K562 (cell line): ENCODE measurements around the gene ALDH16A1. TPM values are rescaled to one million over a fixed set of nuclear protein-coding genes. Genes with fewer than 3 reads are reported as not detected.

ENCODE experiments used
- BRCA1 ChIP-seq, 2 experiments: fragments of 450-650 bp in 1 of 2; sonication (generic) in 1 of 2; formaldehyde crosslinking in 1 of 2; IDR thresholded peaks; 2 replicates each; pipeline versions ENCODE4 v1.5.0 to v1.6.1; 2017 to 2020; ENCODE audit warnings: mild to moderate bottlenecking in 1 of 2, missing genetic modification reagents in 1 of 2
- ELF4 ChIP-seq: fragments of 450-650 bp; formaldehyde crosslinking; IDR thresholded peaks from 2 replicates; pipeline ENCODE4 v1.4.0; 2022; ENCODE audit warnings: missing genetic modification characterization
- ILF3 ChIP-seq: fragments of 450-650 bp; IDR thresholded peaks from 2 replicates; pipeline ENCODE4 v1.6.1; 2018; ENCODE audit warnings: antibody characterized with exemption, mild to moderate bottlenecking, moderate library complexity, borderline replicate concordance
- MCM5 ChIP-seq: fragments of 450-650 bp; IDR thresholded peaks from 2 replicates; pipeline ENCODE4 v1.6.1; 2016; ENCODE audit warnings: low read depth
- NR2F6 ChIP-seq: fragments of 450-650 bp; formaldehyde crosslinking; IDR thresholded peaks from 2 replicates; pipeline ENCODE4 v1.4.0; 2020; ENCODE audit warnings: mild to moderate bottlenecking
- SRSF9 ChIP-seq: fragments of 200-400 bp; formaldehyde crosslinking; IDR thresholded peaks from 2 replicates; pipeline ENCODE4 v1.6.1; 2017; ENCODE audit warnings: low read depth, low read length, borderline replicate concordance
- TGIF2 ChIP-seq: sonication (generic); formaldehyde crosslinking; IDR thresholded peaks from 2 replicates; pipeline ENCODE4 v1.8.1; 2022; ENCODE audit warnings: mild to moderate bottlenecking, missing genetic modification reagents, moderate library complexity
- XRCC5 ChIP-seq: fragments of 200-400 bp; formaldehyde crosslinking; IDR thresholded peaks from 2 replicates; pipeline ENCODE4 v1.6.1; 2017; ENCODE audit warnings: low read depth, mild to moderate bottlenecking, low read length
- YY1 ChIP-seq, 3 experiments: IDR thresholded peaks; 2 replicates each; pipeline ENCODE4 v1.6.1; 2011; ENCODE audit warnings: low read length in 2 of 3, mild to moderate bottlenecking in 2 of 3, moderate library complexity in 2 of 3, borderline replicate concordance in 1 of 3, control low read depth in 1 of 3, low read depth in 1 of 3; ENCODE audit not compliant: insufficient read depth in 3 of 3, insufficient replicate concordance in 2 of 3, control insufficient read depth in 1 of 3, insufficient read length in 1 of 3; ENCODE audit errors: extremely low read depth in 1 of 3
- ZNF217 ChIP-seq: sonication (generic); formaldehyde crosslinking; IDR thresholded peaks from 2 replicates; pipeline ENCODE4 v1.8.0; 2022; ENCODE audit warnings: mild to moderate bottlenecking, missing genetic modification reagents
- ZNF282 ChIP-seq: sonication (generic); formaldehyde crosslinking; IDR thresholded peaks from 2 replicates; pipeline ENCODE4 v1.8.1; 2023; ENCODE audit warnings: missing genetic modification reagents
- ZNF311 ChIP-seq: fragments of 250-450 bp; sonication (Bioruptor Pico); IDR thresholded peaks from 2 replicates; pipeline ENCODE4 v1.4.0; 2020; ENCODE audit warnings: mild to moderate bottlenecking, moderate library complexity
- ZNF699 ChIP-seq: fragments of 250-450 bp; sonication (Bioruptor Pico); IDR thresholded peaks from 2 replicates; pipeline ENCODE4 v1.8.0; 2021; ENCODE audit warnings: mild to moderate bottlenecking, moderate library complexity; ENCODE audit not compliant: insufficient replicate concordance
- polyA plus RNA-seq, 8 experiments: library from polyadenylated mRNA; depleted of rRNA in 4 of 8; stranded (reverse) in 5 of 8; unstranded in 3 of 8; fragments of >200 nt; fragmentation: Nextera tagmentation in 2 of 8; fragmentation: Illumina TruSeq in 1 of 8; extraction: Ambion mirVana in 2 of 8; extraction: Trizol in 1 of 8; gene quantifications; 2 replicates each; pipeline versions ENCODE4 v1.2.1 to v1.2.3, GENCODE V29; 2011 to 2014; ENCODE audit warnings: inconsistent platforms in 1 of 8, missing spikeins in 1 of 8
- total RNA-seq, 7 experiments: library from RNA; depleted of rRNA in 6 of 7; stranded (reverse); fragments of >200 nt in 6 of 7; fragmentation: Illumina TruSeq in 2 of 7; extraction: Trizol in 2 of 7; gene quantifications; 2 replicates each; pipeline versions ENCODE4 v1.2.1 to v1.2.3, GENCODE V29; 2011 to 2021; ENCODE audit warnings: low replicate concordance in 1 of 7
- TF ChIP-seq, protein P1 (sequence below), 2 experiments: fragments of 450-650 bp; formaldehyde crosslinking in 1 of 2; IDR thresholded peaks; 2 replicates each; pipeline versions ENCODE4 v1.4.0 to v1.6.1; 2014 to 2020; ENCODE audit warnings: mild to moderate bottlenecking in 2 of 2, borderline replicate concordance in 1 of 2, low read depth in 1 of 2
- TF ChIP-seq, protein P2 (sequence below): sonication (generic); formaldehyde crosslinking; IDR thresholded peaks from 2 replicates; pipeline ENCODE4 v1.8.0; 2022; ENCODE audit warnings: missing genetic modification reagents, mild to moderate bottlenecking, borderline replicate concordance

ALDH16A1 gene
- total and polyA plus RNA-seq, 9 of the 15 experiments (the other 6 are each of a cell fraction or from before 2014, with no cell fraction given): 2.2 to 52.2 (median 7.6) TPM

- TF ChIP-seq TGIF2 (no peak), ZNF282 (no peak), MCM5 (no peak), ZNF311 (CRISPR knock-in tag) (no peak), BRCA1 (IDR thresholded peaks at IDR 0.05) (no peak), BRCA1 (CRISPR knock-in tag; IDR thresholded peaks at IDR 0.05) (no peak), NR2F6 (CRISPR knock-in tag) (no peak), XRCC5 (no peak), ZNF217 (CRISPR knock-in tag) (no peak), SRSF9 (no peak), YY1 (IDR thresholded peaks at IDR 0.05; ENCODE audit: borderline replicate concordance in 1 of 3, control insufficient read depth in 1 of 3, extremely low read depth in 1 of 3, insufficient read depth in 3 of 3, insufficient read length in 1 of 3, insufficient replicate concordance in 2 of 3, low read depth in 1 of 3, low read length in 2 of 3) (no peak), ELF4 (CRISPR knock-in tag) (peak; percentile 10; the same call in 1 of the 2 replicates), ZNF699 (CRISPR knock-in tag) (no peak), ILF3 (peak; percentile 97)
- TF ChIP-seq, protein P1, sequence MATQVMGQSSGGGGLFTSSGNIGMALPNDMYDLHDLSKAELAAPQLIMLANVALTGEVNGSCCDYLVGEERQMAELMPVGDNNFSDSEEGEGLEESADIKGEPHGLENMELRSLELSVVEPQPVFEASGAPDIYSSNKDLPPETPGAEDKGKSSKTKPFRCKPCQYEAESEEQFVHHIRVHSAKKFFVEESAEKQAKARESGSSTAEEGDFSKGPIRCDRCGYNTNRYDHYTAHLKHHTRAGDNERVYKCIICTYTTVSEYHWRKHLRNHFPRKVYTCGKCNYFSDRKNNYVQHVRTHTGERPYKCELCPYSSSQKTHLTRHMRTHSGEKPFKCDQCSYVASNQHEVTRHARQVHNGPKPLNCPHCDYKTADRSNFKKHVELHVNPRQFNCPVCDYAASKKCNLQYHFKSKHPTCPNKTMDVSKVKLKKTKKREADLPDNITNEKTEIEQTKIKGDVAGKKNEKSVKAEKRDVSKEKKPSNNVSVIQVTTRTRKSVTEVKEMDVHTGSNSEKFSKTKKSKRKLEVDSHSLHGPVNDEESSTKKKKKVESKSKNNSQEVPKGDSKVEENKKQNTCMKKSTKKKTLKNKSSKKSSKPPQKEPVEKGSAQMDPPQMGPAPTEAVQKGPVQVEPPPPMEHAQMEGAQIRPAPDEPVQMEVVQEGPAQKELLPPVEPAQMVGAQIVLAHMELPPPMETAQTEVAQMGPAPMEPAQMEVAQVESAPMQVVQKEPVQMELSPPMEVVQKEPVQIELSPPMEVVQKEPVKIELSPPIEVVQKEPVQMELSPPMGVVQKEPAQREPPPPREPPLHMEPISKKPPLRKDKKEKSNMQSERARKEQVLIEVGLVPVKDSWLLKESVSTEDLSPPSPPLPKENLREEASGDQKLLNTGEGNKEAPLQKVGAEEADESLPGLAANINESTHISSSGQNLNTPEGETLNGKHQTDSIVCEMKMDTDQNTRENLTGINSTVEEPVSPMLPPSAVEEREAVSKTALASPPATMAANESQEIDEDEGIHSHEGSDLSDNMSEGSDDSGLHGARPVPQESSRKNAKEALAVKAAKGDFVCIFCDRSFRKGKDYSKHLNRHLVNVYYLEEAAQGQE (IDR thresholded peaks at IDR 0.05; ENCODE audit: borderline replicate concordance): no peak
- TF ChIP-seq, protein P1 (CRISPR knock-in tag; IDR thresholded peaks at IDR 0.05; ENCODE audit: low read depth): no peak
- TF ChIP-seq, protein P2, sequence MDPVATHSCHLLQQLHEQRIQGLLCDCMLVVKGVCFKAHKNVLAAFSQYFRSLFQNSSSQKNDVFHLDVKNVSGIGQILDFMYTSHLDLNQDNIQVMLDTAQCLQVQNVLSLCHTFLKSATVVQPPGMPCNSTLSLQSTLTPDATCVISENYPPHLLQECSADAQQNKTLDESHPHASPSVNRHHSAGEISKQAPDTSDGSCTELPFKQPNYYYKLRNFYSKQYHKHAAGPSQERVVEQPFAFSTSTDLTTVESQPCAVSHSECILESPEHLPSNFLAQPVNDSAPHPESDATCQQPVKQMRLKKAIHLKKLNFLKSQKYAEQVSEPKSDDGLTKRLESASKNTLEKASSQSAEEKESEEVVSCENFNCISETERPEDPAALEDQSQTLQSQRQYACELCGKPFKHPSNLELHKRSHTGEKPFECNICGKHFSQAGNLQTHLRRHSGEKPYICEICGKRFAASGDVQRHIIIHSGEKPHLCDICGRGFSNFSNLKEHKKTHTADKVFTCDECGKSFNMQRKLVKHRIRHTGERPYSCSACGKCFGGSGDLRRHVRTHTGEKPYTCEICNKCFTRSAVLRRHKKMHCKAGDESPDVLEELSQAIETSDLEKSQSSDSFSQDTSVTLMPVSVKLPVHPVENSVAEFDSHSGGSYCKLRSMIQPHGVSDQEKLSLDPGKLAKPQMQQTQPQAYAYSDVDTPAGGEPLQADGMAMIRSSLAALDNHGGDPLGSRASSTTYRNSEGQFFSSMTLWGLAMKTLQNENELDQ (CRISPR knock-in tag): no peak
These were observed 39.8 kb downstream of the ALDH16A1 start (continued) for GRCh38 chr19:49492573-49493405.
